ENCODE measurements around the gene ST6GALNAC3. TPM values are rescaled to one million over a fixed set of nuclear protein-coding genes. Genes with fewer than 3 reads are reported as not detected.

Gene ST6GALNAC3
- polyA plus RNA-seq, 1 donor (not counting 4 experiments of a cell fraction or from before 2014, with no cell fraction given) = 0.08 TPM

DNA sequence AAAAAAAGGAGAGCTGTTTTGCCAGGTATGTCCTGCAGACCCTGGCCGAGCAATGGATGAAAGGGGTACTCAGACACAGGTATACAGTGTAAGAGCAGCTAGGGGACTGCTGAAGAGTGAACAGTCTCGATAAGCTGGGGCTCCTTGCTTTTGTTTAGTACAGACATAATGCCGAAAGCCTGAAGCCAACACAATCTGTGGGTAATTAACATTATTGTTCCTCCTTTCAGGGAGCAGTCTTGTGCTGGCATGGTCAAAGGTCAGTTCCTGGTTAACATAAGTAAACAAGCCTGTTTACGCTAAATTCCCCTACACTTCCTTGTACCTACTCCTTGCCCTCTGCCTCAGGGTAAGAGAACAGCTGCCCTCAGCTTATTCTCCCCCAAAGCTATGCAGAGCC lies 520.5 kb downstream of the ST6GALNAC3 start:
- Histone ChIP-seq H3K27ac (ENCODE audit: control insufficient read depth, insufficient read depth, low read length) (no peak overlapping the region), H3K9me3 (ENCODE audit: control insufficient read depth, low read depth, low read length) (no peaks in the 10 kb centered on the region), H3K27me3 (ENCODE audit: control insufficient read depth, extremely low read depth, insufficient read depth, low read length) (no peaks in the 10 kb centered on the region), H3K9ac (ENCODE audit: control insufficient read depth, extremely low read depth, insufficient read depth, low read length) (no peak overlapping the region), H2AFZ (ENCODE audit: control insufficient read depth, low read length) (no peak overlapping the region), H3K36me3 (ENCODE audit: control insufficient read depth in 2 of 2, extremely low read depth in 1 of 2, insufficient read depth in 2 of 2, low read length in 2 of 2) (no peaks in the 10 kb centered on the region), H3K4me3 (ENCODE audit: control insufficient read depth in 2 of 3, extremely low read depth in 1 of 3, insufficient read depth in 2 of 3, low read depth in 1 of 3, low read length in 3 of 3) (no peak overlapping the region), H4K20me1 (ENCODE audit: control insufficient read depth, extremely low read depth, insufficient read depth, low read length) (no peaks in the 10 kb centered on the region), H3K4me1 (ENCODE audit: control insufficient read depth, extremely low read depth, insufficient read depth, low read length) (no peaks in the 10 kb centered on the region), H3K79me2 (ENCODE audit: control insufficient read depth, insufficient read depth, low read length) (no peaks in the 10 kb centered on the region), H3K9me1 (ENCODE audit: control insufficient read depth, extremely low read depth, insufficient read depth, low read length) (no peaks in the 10 kb centered on the region), H3K4me2 (ENCODE audit: control insufficient read depth, extremely low read depth, insufficient read depth, low read depth, low read length) (no peak overlapping the region)
- TF ChIP-seq EZH2 (IDR thresholded peaks at IDR 0.05; ENCODE audit: low read length) (no peak), CTCF (optimal IDR thresholded peaks at IDR 0.05 in 1 of 3, IDR thresholded peaks at IDR 0.05 in 1 of 3, conservative IDR thresholded peaks at IDR 0.05 in 1 of 3; ENCODE audit: extremely low read depth in 1 of 3, insufficient read depth in 2 of 3, low read length in 3 of 3) (no peak)
- DNase-seq (ENCODE audit: low read depth, low spot score) (no peak), FAIRE-seq (no peak)
- dilution Hi-C loops (cut with MboI; ENCODE audit: extremely low pct_ligation_motif_present, low sequenced_read_pairs) = no loop called here

DNA sequence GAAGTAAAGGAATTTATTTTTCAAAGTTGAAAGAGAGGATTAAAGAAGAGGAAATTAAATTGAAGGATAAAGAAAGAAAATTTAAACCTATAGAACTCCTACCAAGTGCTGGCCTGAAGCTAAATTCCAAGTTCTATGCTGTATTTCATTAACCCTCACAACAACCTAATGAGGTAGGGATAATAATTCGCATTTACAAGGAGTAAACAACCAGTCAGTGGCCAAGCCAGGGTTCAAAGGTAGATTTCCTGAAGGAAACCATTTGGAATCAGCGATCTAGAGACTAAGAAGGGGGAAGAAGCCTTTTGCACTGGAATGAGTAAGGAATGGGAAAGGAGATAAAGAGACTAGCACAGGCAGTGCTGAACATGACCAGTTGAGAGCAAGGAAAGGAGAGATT lies 526.9 kb downstream of the ST6GALNAC3 start:
- Histone ChIP-seq H3K4me1 (ENCODE audit: control insufficient read depth, extremely low read depth, insufficient read depth, low read length) (no peaks in the 10 kb centered on the region), H3K9me3 (ENCODE audit: control insufficient read depth, low read depth, low read length) (no peaks in the 10 kb centered on the region), H3K79me2 (ENCODE audit: control insufficient read depth, insufficient read depth, low read length) (no peaks in the 10 kb centered on the region), H3K27me3 (ENCODE audit: control insufficient read depth, extremely low read depth, insufficient read depth, low read length) (no peaks in the 10 kb centered on the region), H3K4me3 (ENCODE audit: control insufficient read depth in 2 of 3, extremely low read depth in 1 of 3, insufficient read depth in 2 of 3, low read depth in 1 of 3, low read length in 3 of 3) (no peak overlapping the region), H3K4me2 (ENCODE audit: control insufficient read depth, extremely low read depth, insufficient read depth, low read depth, low read length) (no peak overlapping the region), H2AFZ (ENCODE audit: control insufficient read depth, low read length) (no peak overlapping the region), H3K9ac (ENCODE audit: control insufficient read depth, extremely low read depth, insufficient read depth, low read length) (no peak overlapping the region), H4K20me1 (ENCODE audit: control insufficient read depth, extremely low read depth, insufficient read depth, low read length) (no peaks in the 10 kb centered on the region), H3K27ac (ENCODE audit: control insufficient read depth, insufficient read depth, low read length) (no peak overlapping the region), H3K9me1 (ENCODE audit: control insufficient read depth, extremely low read depth, insufficient read depth, low read length) (no peaks in the 10 kb centered on the region), H3K36me3 (ENCODE audit: control insufficient read depth in 2 of 2, extremely low read depth in 1 of 2, insufficient read depth in 2 of 2, low read length in 2 of 2) (no peaks in the 10 kb centered on the region)
- DNase-seq (ENCODE audit: low read depth, low spot score) (no peak), FAIRE-seq (no peak)
- dilution Hi-C loops (cut with MboI; ENCODE audit: extremely low pct_ligation_motif_present, low sequenced_read_pairs) = no loop called here
- TF ChIP-seq EZH2 (IDR thresholded peaks at IDR 0.05; ENCODE audit: low read length) (no peak), CTCF (optimal IDR thresholded peaks at IDR 0.05 in 1 of 3, IDR thresholded peaks at IDR 0.05 in 1 of 3, conservative IDR thresholded peaks at IDR 0.05 in 1 of 3; ENCODE audit: extremely low read depth in 1 of 3, insufficient read depth in 2 of 3, low read length in 3 of 3) (no peak)

All from keratinocyte (primary cell).